ENCODE measurements around the gene HACD2.

HACD2 gene

GRCh38 chr3:123564056-123564455 lies 20.8 kb downstream of the HACD2 start:
- DNase-seq (ENCODE audit: low read depth) = no peak
- no peak overlapping the region for H3K4me3 ChIP-seq (ENCODE audit: control insufficient read depth, low read depth, low read length)
- TF ChIP-seq, protein P1, sequence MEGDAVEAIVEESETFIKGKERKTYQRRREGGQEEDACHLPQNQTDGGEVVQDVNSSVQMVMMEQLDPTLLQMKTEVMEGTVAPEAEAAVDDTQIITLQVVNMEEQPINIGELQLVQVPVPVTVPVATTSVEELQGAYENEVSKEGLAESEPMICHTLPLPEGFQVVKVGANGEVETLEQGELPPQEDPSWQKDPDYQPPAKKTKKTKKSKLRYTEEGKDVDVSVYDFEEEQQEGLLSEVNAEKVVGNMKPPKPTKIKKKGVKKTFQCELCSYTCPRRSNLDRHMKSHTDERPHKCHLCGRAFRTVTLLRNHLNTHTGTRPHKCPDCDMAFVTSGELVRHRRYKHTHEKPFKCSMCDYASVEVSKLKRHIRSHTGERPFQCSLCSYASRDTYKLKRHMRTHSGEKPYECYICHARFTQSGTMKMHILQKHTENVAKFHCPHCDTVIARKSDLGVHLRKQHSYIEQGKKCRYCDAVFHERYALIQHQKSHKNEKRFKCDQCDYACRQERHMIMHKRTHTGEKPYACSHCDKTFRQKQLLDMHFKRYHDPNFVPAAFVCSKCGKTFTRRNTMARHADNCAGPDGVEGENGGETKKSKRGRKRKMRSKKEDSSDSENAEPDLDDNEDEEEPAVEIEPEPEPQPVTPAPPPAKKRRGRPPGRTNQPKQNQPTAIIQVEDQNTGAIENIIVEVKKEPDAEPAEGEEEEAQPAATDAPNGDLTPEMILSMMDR (IDR thresholded peaks at IDR 0.05; ENCODE audit: control insufficient read depth, insufficient read depth, low read depth, low read length, missing control alignments) = no peak

DNA sequence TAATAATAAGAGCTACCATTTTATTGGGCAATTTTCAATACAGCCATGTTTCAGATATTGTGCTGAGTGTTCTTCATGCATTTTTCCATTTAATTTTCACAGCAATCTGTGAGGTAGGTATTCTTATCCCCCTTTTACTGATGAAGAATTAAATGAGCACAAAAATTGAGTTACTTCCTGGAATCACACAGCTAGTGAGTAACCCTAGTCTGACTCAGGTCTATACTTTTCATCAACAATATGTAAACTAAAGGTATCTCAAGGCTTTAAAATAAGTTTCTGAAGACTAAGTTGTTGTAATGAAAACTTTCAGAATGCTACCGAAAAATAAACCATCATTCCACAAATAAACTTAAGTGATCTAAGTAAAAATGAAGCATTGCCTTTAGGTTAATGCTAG lies 22.3 kb downstream of the HACD2 start:
- no peak for DNase-seq (ENCODE audit: low read depth)
- H3K4me3 ChIP-seq (ENCODE audit: control insufficient read depth, low read depth, low read length) = no peak overlapping the region
- TF ChIP-seq, protein P1 (IDR thresholded peaks at IDR 0.05; ENCODE audit: control insufficient read depth, insufficient read depth, low read depth, low read length, missing control alignments) = no peak

DNA sequence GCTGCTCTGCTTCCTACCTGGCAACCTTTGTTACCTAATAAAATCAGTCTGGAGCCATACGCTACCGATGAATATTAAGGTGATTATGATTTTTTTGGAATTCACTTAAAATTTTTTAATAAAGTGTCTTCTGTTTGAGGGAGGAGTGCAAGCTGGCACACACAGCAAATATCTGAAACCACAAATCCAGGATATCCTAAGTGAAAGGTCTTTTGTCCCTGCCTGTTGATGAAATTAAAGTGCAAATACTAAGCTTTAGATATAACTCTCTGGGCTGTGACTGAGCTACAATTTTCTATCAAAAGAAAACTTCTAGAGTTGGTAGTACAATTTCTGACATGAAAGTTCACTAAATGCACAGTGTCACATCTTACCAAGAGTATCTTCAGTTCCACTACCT lies 23.7 kb downstream of the HACD2 start:
- TF ChIP-seq, protein P1 (IDR thresholded peaks at IDR 0.05; ENCODE audit: control insufficient read depth, insufficient read depth, low read depth, low read length, missing control alignments) = no peak
- H3K4me3 ChIP-seq (ENCODE audit: control insufficient read depth, low read depth, low read length) = no peak overlapping the region
- no peak for DNase-seq (ENCODE audit: low read depth)

DNA sequence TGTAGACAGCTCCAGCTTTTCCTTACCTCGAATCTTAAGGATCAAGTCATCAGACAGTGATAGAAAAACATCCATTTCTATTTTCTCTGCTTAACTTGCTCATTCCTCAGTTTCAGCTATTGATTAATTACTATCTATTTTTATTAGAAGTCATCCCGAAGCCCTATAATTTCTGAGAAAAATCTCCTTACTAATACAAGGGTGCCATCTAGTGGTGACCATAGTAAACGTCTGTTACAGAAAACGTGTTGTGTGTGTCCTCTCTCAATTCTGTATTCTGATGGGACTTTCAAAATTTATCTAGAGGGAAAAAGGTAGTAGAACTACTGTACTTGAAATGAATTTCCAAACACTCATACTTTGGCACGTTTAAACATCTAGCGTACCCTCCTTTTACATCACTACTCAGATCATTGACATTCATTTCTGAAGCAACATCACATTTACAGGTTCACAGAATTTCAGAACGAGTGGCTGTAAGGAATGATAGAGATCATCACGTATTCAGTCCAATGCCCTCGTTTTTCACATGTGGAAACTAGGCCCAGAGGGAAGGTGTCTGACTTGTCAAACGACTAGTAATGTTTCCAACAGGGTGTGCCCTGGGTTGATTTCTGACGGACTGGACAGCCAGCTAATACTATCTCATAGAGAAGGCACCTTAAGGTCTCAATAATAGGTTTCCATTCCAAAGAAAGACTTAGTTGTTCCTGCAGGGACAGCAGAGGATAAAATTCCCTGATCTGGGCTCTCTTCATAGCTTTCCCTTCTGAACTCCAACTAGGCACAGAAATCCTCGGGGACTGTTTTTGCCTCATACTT lies 25.6 kb downstream of the HACD2 start:
- TF ChIP-seq, protein P1 (IDR thresholded peaks at IDR 0.05; ENCODE audit: control insufficient read depth, insufficient read depth, low read depth, low read length, missing control alignments) = peak; percentile 64
- H3K4me3 ChIP-seq (ENCODE audit: control insufficient read depth, low read depth, low read length) = no peak overlapping the region
- no peak for DNase-seq (ENCODE audit: low read depth)

DNA sequence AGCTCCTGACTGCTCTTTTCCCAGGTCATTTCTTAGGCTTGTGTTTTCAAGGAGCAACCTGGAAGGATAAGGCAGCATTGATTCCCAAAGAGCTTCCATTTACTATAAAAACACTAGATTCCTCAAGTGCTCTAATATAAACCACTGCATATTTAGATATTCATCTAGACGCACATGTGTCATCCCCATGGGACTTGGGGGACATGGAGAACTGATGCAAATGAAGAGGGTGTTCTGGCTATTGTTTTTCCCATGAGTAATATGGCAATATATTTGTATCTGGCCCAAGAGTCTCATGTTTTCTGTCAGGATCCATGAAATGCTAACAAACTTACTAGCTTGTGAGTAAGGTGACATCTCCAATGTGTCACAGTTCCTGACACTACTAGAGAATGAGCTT lies 31.3 kb downstream of the HACD2 start:
- no peak overlapping the region for H3K4me3 ChIP-seq (ENCODE audit: control insufficient read depth, low read depth, low read length)
- TF ChIP-seq, protein P1 (IDR thresholded peaks at IDR 0.05; ENCODE audit: control insufficient read depth, insufficient read depth, low read depth, low read length, missing control alignments) = no peak
- no peak for DNase-seq (ENCODE audit: low read depth)

GRCh38 chr3:123552768-123553167 lies 32.1 kb downstream of the HACD2 start:
- no peak overlapping the region for H3K4me3 ChIP-seq (ENCODE audit: control insufficient read depth, low read depth, low read length)
- TF ChIP-seq, protein P1 (IDR thresholded peaks at IDR 0.05; ENCODE audit: control insufficient read depth, insufficient read depth, low read depth, low read length, missing control alignments) = no peak
- DNase-seq (ENCODE audit: low read depth) = no peak
